HG03280 (cell line): Measurements from ENCODE around the gene P2RY6.

Source experiments
- ATAC-seq: cut with Tn5 transposase; IDR thresholded peaks from one replicate; pipeline ENCODE4 v1.9.1; 2021; ENCODE audit warnings: mild to moderate bottlenecking, moderate library complexity; ENCODE audit not compliant: unreplicated experiment

P2RY6 gene

DNA sequence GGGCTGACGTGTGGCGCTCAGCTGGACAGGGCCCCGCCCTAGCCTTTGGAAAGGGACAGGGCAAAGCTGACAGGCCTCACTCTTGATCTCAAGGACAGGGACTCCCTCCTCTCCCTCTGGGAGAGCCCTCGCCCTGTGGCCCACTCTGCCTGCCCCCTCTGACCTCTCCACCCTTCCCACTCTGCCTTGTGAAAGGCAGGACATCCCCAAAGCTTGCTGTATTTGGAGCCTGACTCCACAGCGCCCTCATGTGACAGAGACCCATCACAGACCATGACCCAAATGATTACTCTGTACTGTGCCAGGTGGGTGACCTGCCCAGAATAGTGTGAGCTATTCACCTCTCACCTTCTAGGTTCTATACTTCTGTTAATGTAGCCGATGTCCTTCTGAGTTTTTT, 35.3 kb upstream of the P2RY6 start:
- no peak for ATAC-seq

GRCh38 chr11:73237471-73238290, 34.5 kb upstream of the P2RY6 start:
- ATAC-seq = no peak

- ATAC-seq = no peak
Observed at GRCh38 chr11:73239111-73239521, 33.0 kb upstream of the P2RY6 start.

- no peak for ATAC-seq
Observed at GRCh38 chr11:73239571-73240189, 32.5 kb upstream of the P2RY6 start.

DNA sequence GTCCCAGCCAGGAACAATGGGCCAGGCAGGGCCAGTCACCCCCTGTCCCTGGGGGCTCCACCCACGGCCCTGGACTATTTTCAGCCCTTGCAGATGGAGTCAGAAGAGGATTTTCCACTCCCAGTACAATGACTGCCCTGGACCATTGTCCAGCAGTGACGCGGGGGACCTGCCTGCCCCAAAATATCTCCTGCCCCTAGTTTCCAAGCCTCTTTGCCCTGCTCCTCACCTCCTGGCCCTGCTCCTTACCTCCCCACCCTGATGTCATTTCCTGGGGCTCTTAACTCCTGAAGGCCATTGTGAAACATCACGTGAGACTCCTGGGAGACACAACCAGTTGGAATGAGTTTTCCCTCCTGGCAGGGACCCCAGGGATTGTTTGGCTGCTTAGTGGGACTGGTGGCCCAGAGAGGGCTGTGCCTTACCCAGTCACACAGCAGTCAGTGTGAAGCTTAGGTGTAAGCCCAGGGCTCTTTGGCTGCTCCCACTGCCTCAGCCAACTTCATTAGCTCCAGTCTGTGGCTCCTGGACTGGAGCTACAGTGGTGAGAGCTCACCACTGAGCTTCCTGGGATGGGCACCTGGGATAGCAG, 31.9 kb upstream of the P2RY6 start:
- ATAC-seq = no peak

- no peak for ATAC-seq
Observed at GRCh38 chr11:73241300-73241699, 30.8 kb upstream of the P2RY6 start.

DNA sequence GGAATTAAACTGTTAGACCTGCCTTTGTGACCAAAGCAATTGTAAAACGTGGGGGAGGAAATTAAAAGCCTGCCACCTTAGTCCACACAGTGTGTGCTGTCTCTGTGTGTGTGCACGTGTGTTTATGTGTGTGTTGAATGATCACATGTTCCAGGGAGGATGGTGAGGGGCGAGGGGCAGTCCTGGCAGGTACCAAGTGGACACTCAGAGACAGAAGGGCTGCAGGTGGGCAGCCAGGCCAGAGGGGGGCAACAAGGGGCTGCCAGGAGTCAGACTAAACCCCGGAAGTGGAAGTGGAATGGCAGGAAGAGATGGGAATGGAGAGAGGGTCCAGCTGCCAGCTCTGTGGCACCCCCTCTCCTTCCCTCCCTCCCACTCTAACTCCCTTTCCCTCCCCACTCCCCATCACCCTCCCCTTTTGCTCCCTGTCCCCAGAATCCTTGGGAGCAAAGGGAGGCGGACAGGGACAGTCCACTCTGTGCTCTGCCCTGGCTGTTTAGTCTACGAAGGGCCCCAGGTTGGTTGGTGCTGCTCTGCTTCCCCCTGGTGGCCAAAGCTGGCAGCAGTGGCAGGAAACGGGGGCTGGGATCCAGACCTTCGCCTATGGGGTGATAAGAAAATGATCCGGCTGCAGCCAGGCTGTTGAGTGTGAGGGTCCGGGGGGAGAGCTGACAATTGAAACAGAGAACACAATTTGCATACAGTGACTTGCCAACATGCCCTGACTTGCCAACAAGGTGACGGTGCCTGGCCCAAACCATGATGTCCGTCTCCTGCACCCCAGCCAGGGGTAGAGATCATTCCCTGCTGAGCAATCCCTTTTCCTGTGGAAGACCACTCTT, 29.7 kb upstream of the P2RY6 start:
- no peak for ATAC-seq

DNA sequence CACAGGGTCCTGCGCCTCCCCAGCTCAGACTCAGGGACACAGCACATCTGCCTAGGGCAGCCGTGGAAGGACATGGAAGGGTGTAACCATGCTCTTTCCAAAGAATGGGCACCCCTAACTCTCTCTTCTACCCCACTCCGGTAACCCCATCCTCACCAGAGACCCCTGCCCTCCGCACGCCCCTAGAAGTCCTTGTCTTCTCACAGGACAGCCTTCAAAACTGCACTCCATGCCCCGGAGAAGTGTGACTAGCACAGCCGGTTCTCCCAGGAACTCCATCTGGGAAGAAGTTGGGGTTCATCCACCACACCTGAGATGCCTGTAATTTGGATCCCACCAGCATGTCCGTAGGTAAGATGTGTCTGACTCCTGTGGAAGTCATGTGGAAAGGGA, 29.0 kb upstream of the P2RY6 start:
- ATAC-seq = no peak

DNA sequence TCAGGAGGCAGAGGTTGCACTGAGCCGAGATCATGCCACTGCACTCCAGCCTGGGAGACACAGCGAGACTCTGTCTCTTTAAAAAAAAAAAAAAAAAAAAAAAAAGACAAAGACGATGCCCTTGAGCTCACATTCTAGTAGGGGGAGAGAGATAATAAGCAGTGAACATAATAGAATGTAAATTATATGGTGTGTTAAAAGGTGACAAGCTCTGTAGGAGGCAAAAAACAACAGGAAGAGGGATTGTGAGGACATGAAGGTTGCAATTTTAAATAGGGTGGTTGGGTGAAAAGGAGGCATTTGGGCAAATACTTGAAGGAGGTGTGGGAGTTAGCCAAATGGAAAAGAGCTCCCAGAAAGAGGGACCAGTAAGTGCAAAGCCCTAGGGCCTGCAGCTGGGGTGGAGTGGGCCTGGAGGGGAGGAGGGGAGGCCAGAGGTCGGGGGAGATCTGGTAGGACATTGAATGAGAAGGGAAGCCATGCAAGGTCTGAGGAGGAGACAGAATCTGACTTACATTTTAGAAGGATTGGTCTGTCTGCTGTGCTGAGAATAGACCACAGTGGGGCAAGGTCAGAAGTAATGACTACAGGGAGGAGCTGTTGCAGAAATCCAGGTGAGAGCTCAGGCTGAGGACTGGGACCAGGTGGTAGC, 27.4 kb upstream of the P2RY6 start:
- no peak for ATAC-seq

- ATAC-seq = no peak
Observed at GRCh38 chr11:73245461-73245860, 26.7 kb upstream of the P2RY6 start.

- no peak for ATAC-seq
Observed at GRCh38 chr11:73246303-73246702, 25.8 kb upstream of the P2RY6 start.

DNA sequence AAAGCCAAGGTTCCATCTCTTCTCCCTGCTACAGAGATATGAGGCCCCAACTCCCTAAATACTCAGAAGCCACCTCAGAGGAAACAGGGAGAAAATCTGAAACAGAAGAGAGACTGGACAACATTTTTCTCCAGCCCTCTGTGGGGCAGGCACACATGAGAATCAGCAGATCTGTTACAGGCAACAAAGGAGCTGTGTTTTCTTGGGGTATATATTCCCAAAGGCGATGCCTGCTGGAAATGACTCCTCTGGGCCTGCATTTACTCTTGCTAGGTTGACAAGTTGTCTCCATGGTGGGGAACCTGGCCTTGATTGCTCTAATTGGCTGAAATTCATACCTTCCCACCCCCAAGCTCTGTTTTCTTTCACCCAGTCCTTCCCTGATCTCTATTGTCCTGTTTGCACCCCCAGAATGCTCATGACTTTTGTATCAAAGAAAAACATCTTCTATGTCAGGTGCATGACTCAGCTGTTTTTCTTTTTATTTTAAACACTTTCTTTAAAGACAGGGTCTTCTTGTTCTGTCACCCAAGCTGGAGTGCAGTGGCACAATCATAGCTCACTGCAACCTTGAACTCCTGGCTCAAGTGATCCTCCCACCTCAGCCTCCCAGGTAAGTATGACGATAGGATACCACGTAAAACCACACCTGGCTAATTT, 23.5 kb upstream of the P2RY6 start:
- ATAC-seq = no peak

DNA sequence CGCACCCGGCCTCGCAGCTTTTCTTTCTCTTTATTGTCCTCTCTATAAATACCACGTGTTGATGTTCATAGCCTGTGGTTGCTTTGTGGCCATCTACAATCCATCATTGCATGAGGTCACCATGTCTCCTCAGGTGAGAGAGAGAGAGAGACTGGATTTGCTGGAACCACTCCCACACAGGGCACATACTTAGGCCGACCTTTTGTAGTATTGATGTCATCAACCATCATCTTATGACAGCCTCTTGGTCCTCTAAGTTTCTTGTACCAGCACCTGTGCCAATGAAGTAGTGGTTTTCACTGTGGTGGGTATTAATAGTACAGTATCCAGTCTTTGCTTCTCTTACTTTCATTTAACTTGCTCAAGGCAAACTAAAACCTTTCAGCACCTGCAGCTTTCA, 22.8 kb upstream of the P2RY6 start:
- peak; percentile 71 for ATAC-seq

DNA sequence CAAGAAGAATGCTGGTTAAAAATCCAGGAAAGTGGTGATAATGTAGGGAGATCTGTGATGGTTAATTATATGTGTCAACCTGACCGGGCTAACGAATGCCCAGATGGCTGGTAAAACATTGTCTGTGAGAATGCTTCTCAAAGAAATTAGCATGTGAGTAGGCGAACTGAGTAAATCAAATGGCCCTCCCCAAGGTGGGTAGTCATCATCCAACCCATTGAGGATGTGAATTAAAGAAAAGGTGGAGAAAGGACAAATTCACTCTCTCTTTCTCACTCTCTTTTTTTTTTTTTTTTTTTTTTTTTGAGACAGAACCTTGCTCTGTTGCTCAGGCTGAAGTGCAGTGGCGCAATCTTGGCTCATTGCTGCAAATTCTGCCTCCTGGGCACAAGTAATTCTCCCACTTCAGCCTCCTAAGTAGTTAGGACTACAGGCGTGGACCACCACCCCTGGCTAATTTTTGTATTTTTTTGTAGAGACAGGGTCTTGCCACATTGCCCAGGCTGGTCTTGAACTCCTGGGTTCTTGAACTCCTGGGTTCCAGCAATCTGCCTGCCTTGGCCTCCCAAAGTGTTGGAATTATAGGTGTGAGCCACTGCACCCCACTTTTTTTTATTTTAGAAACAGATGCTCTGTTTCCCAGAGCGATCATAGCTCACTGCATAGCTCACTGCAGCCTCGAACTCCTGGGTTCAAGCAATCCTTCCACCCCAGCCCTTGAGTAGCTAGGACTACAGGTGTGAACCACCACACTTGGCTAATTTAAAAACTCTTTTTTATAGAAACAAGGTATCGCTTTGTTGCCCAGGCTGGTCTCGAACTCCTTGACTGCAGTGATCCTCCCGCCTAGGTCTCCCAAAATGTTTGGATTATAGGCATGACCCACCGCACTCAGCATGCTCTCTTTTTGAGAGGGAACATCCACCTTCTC, 22.0 kb upstream of the P2RY6 start:
- ATAC-seq = peak; percentile 15

GRCh38 chr11:73252577-73253191, 19.5 kb upstream of the P2RY6 start:
- ATAC-seq = no peak

GRCh38 chr11:73257342-73258103, 14.6 kb upstream of the P2RY6 start:
- no peak for ATAC-seq

- ATAC-seq = no peak
Observed at GRCh38 chr11:73258104-73259035, 13.8 kb upstream of the P2RY6 start.
